Peyer's patch (tissue), 4 donors: ENCODE measurements around the gene FAM200B. TPM values are rescaled to one million over a fixed set of nuclear protein-coding genes. Genes with fewer than 3 reads are reported as not detected.

Experiments used
- DNase-seq, 3 donors: peaks; one replicate each; pipeline ENCODE4 v3.0.0-alpha.2; 2017 to 2019
- H3K27ac ChIP-seq, 4 donors: fragments of 200-600 bp; sonication (generic); one replicate each; pipeline ENCODE4 v1.5.1; 2016 to 2019
- H3K27me3 ChIP-seq, 2 donors: fragments of 200-600 bp; sonication (generic); one replicate each; pipeline ENCODE4 v1.5.1; 2019
- H3K36me3 ChIP-seq, 3 donors: fragments of 200-600 bp; sonication (generic); one replicate each; pipeline ENCODE4 v1.5.1; 2016 to 2019
- H3K4me1 ChIP-seq, 4 donors: fragments of 200-600 bp; sonication (generic); one replicate each; pipeline ENCODE4 v1.5.1; 2016 to 2019
- H3K4me3 ChIP-seq, 4 donors: fragments of 200-600 bp; sonication (generic); 1 replicate in 3 of 4; 2 replicates in 1 of 4; pipeline ENCODE4 v1.5.1; 2016 to 2019; ENCODE audit warnings: mild to moderate bottlenecking in 1 of 4
- H3K9me3 ChIP-seq, 4 donors: fragments of 200-600 bp; sonication (generic); one replicate each; pipeline ENCODE4 v1.5.1; 2016 to 2019; ENCODE audit warnings: mild to moderate bottlenecking in 1 of 4
- POLR2A ChIP-seq, 2 donors: fragments of 450-650 bp; IDR thresholded peaks; one replicate each; pipeline ENCODE4 v1.5.1; 2017; ENCODE audit warnings: antibody characterized with exemption in 2 of 2, mild to moderate bottlenecking in 2 of 2, moderate library complexity in 2 of 2
- total RNA-seq, 4 donors: library from RNA; depleted of rRNA; stranded (reverse); fragments of >200 nt; gene quantifications; one replicate each; pipeline ENCODE4 v1.1.0, GENCODE V29; 2016
- TF ChIP-seq, protein P1 (sequence below), 6 experiments: fragments of 450-650 bp in 4 of 6; fragments of 200-600 bp in 2 of 6; sonication (generic) in 1 of 6; IDR thresholded peaks; one replicate each; pipeline ENCODE4 v1.5.1; 2017 to 2019; ENCODE audit warnings: antibody characterized with exemption in 6 of 6, mild to moderate bottlenecking in 3 of 6, moderate library complexity in 1 of 6

FAM200B gene
- total RNA-seq, 4 donors from 2014 or later, result 15.1 to 59.4 (median 33.9) TPM

DNA sequence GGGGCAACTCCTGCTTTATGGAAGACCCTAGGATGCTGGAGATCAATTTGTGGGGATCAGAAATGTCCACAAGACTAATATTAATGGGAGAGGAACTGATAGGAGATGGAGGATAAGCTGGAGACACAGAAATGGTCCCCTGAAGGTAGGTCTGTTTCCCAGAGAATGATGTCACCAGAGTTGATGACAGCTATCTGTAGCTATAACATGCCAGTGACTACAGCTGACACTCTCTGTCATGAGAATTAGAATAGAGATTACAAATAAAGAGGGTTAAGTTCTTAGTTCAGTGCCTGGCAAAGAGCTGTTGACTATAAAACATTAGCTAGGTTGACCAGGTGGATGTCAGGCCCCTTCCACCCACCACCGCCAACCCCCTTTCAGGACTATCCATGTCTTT lies 30.6 kb downstream of the FAM200B start:
- no peak for DNase-seq
- Histone ChIP-seq H3K36me3 (peaks cover 0 to 11% (median 0%) of the 10 kb centered on the region in 3 donors), H3K9me3 (no peaks in the 10 kb centered on the region), H3K27me3 (no peaks in the 10 kb centered on the region), H3K4me1 (no peaks in the 10 kb centered on the region), H3K27ac (no peak overlapping the region), H3K4me3 (no peak overlapping the region)
- no peak for TF ChIP-seq POLR2A (IDR thresholded peaks at IDR 0.05)
- TF ChIP-seq, protein P1, sequence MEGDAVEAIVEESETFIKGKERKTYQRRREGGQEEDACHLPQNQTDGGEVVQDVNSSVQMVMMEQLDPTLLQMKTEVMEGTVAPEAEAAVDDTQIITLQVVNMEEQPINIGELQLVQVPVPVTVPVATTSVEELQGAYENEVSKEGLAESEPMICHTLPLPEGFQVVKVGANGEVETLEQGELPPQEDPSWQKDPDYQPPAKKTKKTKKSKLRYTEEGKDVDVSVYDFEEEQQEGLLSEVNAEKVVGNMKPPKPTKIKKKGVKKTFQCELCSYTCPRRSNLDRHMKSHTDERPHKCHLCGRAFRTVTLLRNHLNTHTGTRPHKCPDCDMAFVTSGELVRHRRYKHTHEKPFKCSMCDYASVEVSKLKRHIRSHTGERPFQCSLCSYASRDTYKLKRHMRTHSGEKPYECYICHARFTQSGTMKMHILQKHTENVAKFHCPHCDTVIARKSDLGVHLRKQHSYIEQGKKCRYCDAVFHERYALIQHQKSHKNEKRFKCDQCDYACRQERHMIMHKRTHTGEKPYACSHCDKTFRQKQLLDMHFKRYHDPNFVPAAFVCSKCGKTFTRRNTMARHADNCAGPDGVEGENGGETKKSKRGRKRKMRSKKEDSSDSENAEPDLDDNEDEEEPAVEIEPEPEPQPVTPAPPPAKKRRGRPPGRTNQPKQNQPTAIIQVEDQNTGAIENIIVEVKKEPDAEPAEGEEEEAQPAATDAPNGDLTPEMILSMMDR (IDR thresholded peaks at IDR 0.05), result no peak

DNA sequence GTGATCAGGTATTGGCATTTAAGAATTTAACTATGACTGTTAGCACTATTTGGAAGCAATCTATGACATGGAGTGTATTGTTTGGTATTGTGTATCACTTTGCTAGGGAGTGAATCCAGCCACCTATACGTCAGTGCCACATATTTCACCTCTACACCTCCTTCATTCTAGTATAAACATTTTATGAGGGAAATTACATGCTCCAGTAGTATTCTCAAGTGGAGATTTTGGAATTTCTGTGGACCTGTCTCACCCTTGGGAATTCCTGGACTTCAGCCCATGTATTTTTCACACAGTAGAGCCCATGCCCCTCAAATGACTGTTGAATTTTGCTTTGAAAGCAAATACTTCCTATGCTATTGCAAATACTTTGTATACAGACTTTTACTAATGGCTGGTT lies 32.5 kb downstream of the FAM200B start:
- TF ChIP-seq, protein P1 (IDR thresholded peaks at IDR 0.05), result no peak
- no peak for TF ChIP-seq POLR2A (IDR thresholded peaks at IDR 0.05)
- peaks cover 0 to 11% (median 0%) of the 10 kb centered on the region in 3 donors for H3K36me3 ChIP-seq
- H3K4me1 ChIP-seq, result peaks cover 0 to 9% (median 0%) of the 10 kb centered on the region in 4 donors
- no peaks in the 10 kb centered on the region for H3K9me3 ChIP-seq
- no peak overlapping the region for H3K4me3 ChIP-seq
- no peaks in the 10 kb centered on the region for H3K27me3 ChIP-seq
- DNase-seq, result no peak
- H3K27ac ChIP-seq, result no peak overlapping the region

DNA sequence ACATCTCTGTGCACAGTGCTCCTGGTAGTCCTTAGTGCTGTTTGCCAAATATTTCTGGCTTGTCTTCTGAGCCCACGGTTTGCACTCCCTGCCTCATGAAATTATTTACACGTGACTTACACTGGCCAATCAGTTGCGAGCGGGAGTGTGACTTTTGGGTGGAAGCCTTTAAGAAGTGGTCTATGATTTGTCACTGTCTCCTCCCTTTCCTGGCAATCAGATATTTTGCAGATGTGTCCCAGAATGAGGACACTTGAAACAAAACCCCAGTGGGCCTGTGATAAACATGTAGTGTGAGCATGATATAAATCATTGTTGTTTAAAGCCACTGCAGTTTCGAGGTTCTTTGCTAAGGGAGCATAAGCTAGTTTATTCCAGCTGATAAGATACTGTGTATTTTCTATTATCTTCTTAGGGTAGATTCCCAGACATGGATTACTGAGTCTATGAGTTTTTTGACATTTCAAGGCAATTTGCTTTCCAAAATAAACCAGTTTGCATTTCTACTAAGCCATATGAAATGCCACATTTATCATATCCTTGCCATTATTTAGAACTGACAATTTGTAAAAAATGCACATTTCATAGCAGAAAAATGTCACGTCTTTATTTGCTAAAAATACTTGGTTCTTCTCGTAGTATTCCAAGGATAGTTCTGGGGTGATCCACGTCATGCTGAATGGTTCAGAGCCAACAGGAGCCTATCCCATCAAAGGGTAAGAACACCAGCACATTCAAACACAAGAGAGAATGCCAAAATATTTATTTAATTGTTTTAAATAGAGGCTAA lies 33.2 kb downstream of the FAM200B start:
- TF ChIP-seq POLR2A (IDR thresholded peaks at IDR 0.05), result no peak
- TF ChIP-seq, protein P1 (IDR thresholded peaks at IDR 0.05), result no peak
- Histone ChIP-seq H3K4me3 (no peak overlapping the region), H3K27ac (no peak overlapping the region), H3K4me1 (peaks cover 0 to 9% (median 0%) of the 10 kb centered on the region in 4 donors), H3K27me3 (no peaks in the 10 kb centered on the region), H3K9me3 (no peaks in the 10 kb centered on the region), H3K36me3 (peaks cover 0 to 11% (median 0%) of the 10 kb centered on the region in 3 donors)
- DNase-seq, result no peak

DNA sequence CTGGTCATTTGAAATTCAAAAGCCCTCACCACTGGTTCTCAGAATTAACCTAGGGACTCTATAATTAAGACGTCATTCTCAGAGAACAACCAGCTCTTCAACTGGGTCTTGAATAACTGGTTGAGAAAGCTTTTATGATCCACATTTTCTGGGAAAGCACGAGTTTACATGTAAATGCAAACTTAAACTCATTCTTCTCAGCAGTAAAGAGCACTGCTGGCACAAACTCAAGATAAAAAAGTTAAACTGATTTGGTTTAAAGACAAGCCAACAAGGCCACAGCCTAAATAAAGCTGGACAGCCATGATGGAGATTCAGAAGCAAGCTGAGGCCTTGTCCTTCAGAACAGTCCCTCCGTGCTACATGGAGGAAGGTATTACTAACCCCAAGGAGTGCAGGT lies 34.5 kb downstream of the FAM200B start:
- peaks cover 0 to 9% (median 0%) of the 10 kb centered on the region in 4 donors for H3K4me1 ChIP-seq
- H3K36me3 ChIP-seq, result peaks cover 0 to 11% (median 0%) of the 10 kb centered on the region in 3 donors
- no peak overlapping the region for H3K27ac ChIP-seq
- TF ChIP-seq, protein P1 (IDR thresholded peaks at IDR 0.05), result no peak
- no peak for TF ChIP-seq POLR2A (IDR thresholded peaks at IDR 0.05)
- no peak overlapping the region for H3K4me3 ChIP-seq
- no peaks in the 10 kb centered on the region for H3K27me3 ChIP-seq
- H3K9me3 ChIP-seq, result no peaks in the 10 kb centered on the region
- DNase-seq, result no peak

DNA sequence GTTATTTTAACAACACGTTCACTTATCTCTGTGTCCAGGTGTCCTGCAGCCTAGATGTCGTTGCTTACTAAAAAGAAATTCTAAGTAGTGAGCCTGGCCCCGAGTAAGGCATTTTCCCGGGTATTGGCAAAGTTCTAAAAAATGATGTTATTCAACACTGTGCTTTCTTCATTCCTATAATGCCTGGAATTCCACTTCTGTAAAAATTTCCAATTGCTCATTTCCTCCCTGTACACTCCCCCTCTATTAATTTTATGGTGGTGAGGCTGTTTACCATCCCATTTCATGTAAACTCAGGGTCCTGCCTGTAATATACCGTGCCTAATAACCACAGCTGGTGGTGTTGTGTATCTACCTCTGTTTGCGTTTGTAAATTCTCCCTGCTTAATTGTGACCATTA lies 35.5 kb downstream of the FAM200B start:
- H3K9me3 ChIP-seq, result no peaks in the 10 kb centered on the region
- H3K27ac ChIP-seq, result no peak overlapping the region
- H3K4me1 ChIP-seq, result peaks cover 0 to 9% (median 0%) of the 10 kb centered on the region in 4 donors
- H3K4me3 ChIP-seq, result no peak overlapping the region
- no peak for TF ChIP-seq POLR2A (IDR thresholded peaks at IDR 0.05)
- TF ChIP-seq, protein P1 (IDR thresholded peaks at IDR 0.05), result no peak
- no peak for DNase-seq
- H3K36me3 ChIP-seq, result peaks cover 0 to 5% (median 0%) of the 10 kb centered on the region in 3 donors
- no peaks in the 10 kb centered on the region for H3K27me3 ChIP-seq
